ENCODE measurements around the gene EFL1.

DNA sequence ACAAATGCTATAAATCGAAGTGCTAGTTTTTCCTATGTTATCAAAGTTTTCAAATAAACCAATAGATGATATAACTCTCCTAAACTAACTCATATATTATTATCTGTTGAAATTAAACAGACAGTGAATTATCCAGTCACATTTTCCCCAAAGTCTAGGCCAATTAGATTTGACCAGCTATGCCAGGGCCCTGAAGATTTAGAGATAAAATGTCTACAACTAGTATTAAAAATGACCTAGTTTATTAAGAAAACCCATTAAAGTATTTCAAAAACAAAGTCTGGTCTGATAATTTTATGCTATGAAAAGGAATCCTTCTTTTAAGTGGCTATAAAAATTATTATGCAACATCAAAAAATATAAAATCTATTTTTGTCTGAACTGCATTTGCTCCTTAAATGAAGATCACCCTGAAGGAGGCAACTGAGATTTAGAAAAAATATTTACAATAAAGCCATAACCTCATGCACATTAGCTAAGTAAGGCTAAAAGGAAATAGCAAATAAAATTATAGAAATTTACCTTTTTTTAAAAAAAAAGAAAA, 133.3 kb downstream of the EFL1 start:
- TF ChIP-seq USF2 (IDR thresholded peaks at IDR 0.05; ENCODE audit: low read depth, low read length), result no peak
- TF ChIP-seq, protein P1, sequence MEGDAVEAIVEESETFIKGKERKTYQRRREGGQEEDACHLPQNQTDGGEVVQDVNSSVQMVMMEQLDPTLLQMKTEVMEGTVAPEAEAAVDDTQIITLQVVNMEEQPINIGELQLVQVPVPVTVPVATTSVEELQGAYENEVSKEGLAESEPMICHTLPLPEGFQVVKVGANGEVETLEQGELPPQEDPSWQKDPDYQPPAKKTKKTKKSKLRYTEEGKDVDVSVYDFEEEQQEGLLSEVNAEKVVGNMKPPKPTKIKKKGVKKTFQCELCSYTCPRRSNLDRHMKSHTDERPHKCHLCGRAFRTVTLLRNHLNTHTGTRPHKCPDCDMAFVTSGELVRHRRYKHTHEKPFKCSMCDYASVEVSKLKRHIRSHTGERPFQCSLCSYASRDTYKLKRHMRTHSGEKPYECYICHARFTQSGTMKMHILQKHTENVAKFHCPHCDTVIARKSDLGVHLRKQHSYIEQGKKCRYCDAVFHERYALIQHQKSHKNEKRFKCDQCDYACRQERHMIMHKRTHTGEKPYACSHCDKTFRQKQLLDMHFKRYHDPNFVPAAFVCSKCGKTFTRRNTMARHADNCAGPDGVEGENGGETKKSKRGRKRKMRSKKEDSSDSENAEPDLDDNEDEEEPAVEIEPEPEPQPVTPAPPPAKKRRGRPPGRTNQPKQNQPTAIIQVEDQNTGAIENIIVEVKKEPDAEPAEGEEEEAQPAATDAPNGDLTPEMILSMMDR (conservative IDR thresholded peaks at IDR 0.05; ENCODE audit: low read depth, low read length), result no peak
